Endothelial cell of umbilical vein (primary cell): ENCODE data around the gene SLC47A2. TPM values are rescaled to one million over a fixed set of nuclear protein-coding genes. Genes with fewer than 3 reads are reported as not detected.

Experiments used
- BruUV-seq: library from RNA; stranded (reverse); fragments of 400-500 nt; replicated peaks from 2 replicates; lab custom pipeline; 2021; lab: Mats Ljungman, UMichigan
- CTCF ChIA-PET: fragments of 300-600, 350-600 bp; sonication (Branson Sonifier 250); formaldehyde crosslinking; loops from one replicate; lab custom pipeline; 2021; ENCODE audit warnings: antibody characterized with exemption, inconsistent platforms; lab: Charles Lee
- POLR2A ChIA-PET: fragments of 300-600, 350-600 bp; sonication (Branson Sonifier 250); formaldehyde crosslinking; loops from one replicate; lab custom pipeline; 2021; ENCODE audit warnings: antibody characterized with exemption, inconsistent platforms; lab: Charles Lee
- DNase-seq: peaks from one replicate; pipeline ENCODE4 v3.0.0-alpha.2; 2011; ENCODE audit warnings: low read depth, low spot score
- FAIRE-seq: peaks from 2 replicates; lab custom pipeline; 2011; peaks lifted over from hg19 to GRCh38; lab: Jason Lieb, UNC
- H2AFZ ChIP-seq: 2 replicates; pipeline ENCODE4 v1.6.0; 2012; ENCODE audit warnings: low read depth, low read length, control low read depth, inconsistent platforms
- H3K27ac ChIP-seq: 2 replicates; pipeline ENCODE4 v1.5.1; 2011; ENCODE audit warnings: low read depth, mild to moderate bottlenecking, control low read depth, low read length, moderate library complexity; ENCODE audit not compliant: insufficient read depth
- H3K27me3 ChIP-seq, 2 experiments: 2 replicates each; pipeline versions ENCODE4 v1.6.0 to v1.6.1; 2011; ENCODE audit warnings: low read length in 2 of 2, mixed read lengths in 1 of 2; ENCODE audit not compliant: control insufficient read depth in 2 of 2, insufficient read depth in 2 of 2
- H3K36me3 ChIP-seq, 2 experiments: 2 replicates in 1 of 2; 3 replicates in 1 of 2; pipeline ENCODE4 v1.5.1; 2011; ENCODE audit warnings: low read length in 2 of 2, mild to moderate bottlenecking in 1 of 2, moderate library complexity in 1 of 2; ENCODE audit not compliant: control insufficient read depth in 2 of 2, insufficient read depth in 2 of 2; ENCODE audit errors: extremely low read depth in 1 of 2
- H3K4me1 ChIP-seq: 3 replicates; pipeline ENCODE4 v1.5.1; 2011; ENCODE audit warnings: mild to moderate bottlenecking, low read length; ENCODE audit not compliant: control insufficient read depth, insufficient read depth; ENCODE audit errors: extremely low read depth
- H3K4me2 ChIP-seq: 2 replicates; pipeline ENCODE4 v1.6.1; 2011; ENCODE audit warnings: low read length, control low read depth, mixed read lengths; ENCODE audit not compliant: insufficient read depth
- H3K4me3 ChIP-seq, 3 experiments: fragments of 200-600 bp in 1 of 3; sonication (generic), shearing (Covaris generic) in 1 of 3; replicated peaks in 1 of 3; 2 replicates each; pipeline ENCODE4 v1.5.1; 2011 to 2016; ENCODE audit warnings: control low read depth in 3 of 3, low read length in 3 of 3, mild to moderate bottlenecking in 2 of 3, inconsistent platforms in 1 of 3, low read depth in 1 of 3, moderate library complexity in 1 of 3; ENCODE audit not compliant: insufficient read depth in 1 of 3
- H3K79me2 ChIP-seq: 2 replicates; pipeline ENCODE4 v1.6.0; 2012; ENCODE audit warnings: low read length, inconsistent platforms; ENCODE audit not compliant: control insufficient read depth, insufficient read depth
- H3K9ac ChIP-seq: replicated peaks from 2 replicates; pipeline ENCODE3; 2011; ENCODE audit warnings: low read length, control low read depth; ENCODE audit not compliant: insufficient read depth; ENCODE audit errors: extremely low read depth
- H3K9me1 ChIP-seq: replicated peaks from 3 replicates; pipeline ENCODE4 v1.6.0; 2011; ENCODE audit warnings: mild to moderate bottlenecking, low read length; ENCODE audit not compliant: control insufficient read depth, insufficient read depth; ENCODE audit errors: extremely low read depth
- H3K9me3 ChIP-seq: replicated peaks from 2 replicates; pipeline ENCODE4 v1.5.1; 2012; ENCODE audit warnings: low read length, inconsistent platforms; ENCODE audit not compliant: control insufficient read depth, insufficient read depth
- H4K20me1 ChIP-seq: replicated peaks from 2 replicates; pipeline ENCODE3; 2011; ENCODE audit warnings: mild to moderate bottlenecking, low read length; ENCODE audit not compliant: control insufficient read depth, insufficient read depth; ENCODE audit errors: extremely low read depth
- EZH2 ChIP-seq: IDR thresholded peaks from 2 replicates; pipeline ENCODE4 v1.6.1; 2012; ENCODE audit warnings: borderline replicate concordance, low read depth, mild to moderate bottlenecking, moderate library complexity, low read length, inconsistent platforms; ENCODE audit not compliant: severe bottlenecking
- FOS ChIP-seq: IDR thresholded peaks from 2 replicates; pipeline ENCODE4 v1.6.1; 2011; ENCODE audit warnings: mild to moderate bottlenecking, low read length, moderate library complexity, borderline replicate concordance; ENCODE audit not compliant: insufficient read depth
- GATA2 ChIP-seq: IDR thresholded peaks from 2 replicates; pipeline ENCODE4 v1.7.0; 2011; ENCODE audit warnings: low read depth, mild to moderate bottlenecking, moderate library complexity, mixed read lengths, low read length; ENCODE audit not compliant: insufficient read length, insufficient read depth
- JUN ChIP-seq: IDR thresholded peaks from 2 replicates; pipeline ENCODE4 v1.6.1; 2011; ENCODE audit warnings: borderline replicate concordance, low read depth; ENCODE audit not compliant: insufficient read length, insufficient read depth
- MYC ChIP-seq: IDR thresholded peaks from one replicate; pipeline ENCODE4 v1.6.1; 2011; ENCODE audit warnings: mild to moderate bottlenecking, low read depth, low read length
- POLR2A ChIP-seq: IDR thresholded peaks from 2 replicates; pipeline ENCODE4 v1.6.1; 2012; ENCODE audit warnings: low read depth, mild to moderate bottlenecking, control low read depth, low read length
- POLR2AphosphoS5 ChIP-seq: IDR thresholded peaks from 2 replicates; pipeline ENCODE4 v1.6.1; 2012; ENCODE audit warnings: low read depth, mild to moderate bottlenecking, control low read depth, low read length, moderate library complexity; ENCODE audit not compliant: insufficient read depth
- dilution Hi-C: fragments of 300-500 bp; cut with MboI; formaldehyde crosslinking; loops from one replicate; pipeline ENCODE4 v1.15.0; 2019; ENCODE audit warnings: low sequenced_read_pairs; ENCODE audit not compliant: extremely low pct_ligation_motif_present
- intact Hi-C: fragments of 100-400 bp; cut with micrococcal nuclease; formaldehyde crosslinking; loops from one replicate; pipeline ENCODE4 v1.10.0; 2022
- polyA plus RNA-seq, 4 experiments: library from polyadenylated mRNA; depleted of rRNA in 3 of 4; stranded (reverse) in 3 of 4; unstranded in 1 of 4; fragments of >200 nt; gene quantifications; 2 replicates each; pipeline versions ENCODE4 v1.2.1 to v1.2.3, GENCODE V29; 2011 to 2012; ENCODE audit warnings: missing spikeins in 1 of 4
- total RNA-seq: library from RNA; stranded (reverse); gene quantifications from 2 replicates; pipeline ENCODE4 v1.2.3, GENCODE V29; 2021
- TF ChIP-seq, protein P1 (sequence below): IDR thresholded peaks from 2 replicates; pipeline ENCODE4 v1.6.1; 2011; ENCODE audit not compliant: insufficient read depth, insufficient read length
- TF ChIP-seq, protein P2 (sequence below), 2 donors: IDR thresholded peaks; 1 replicate in 1 of 2; 2 replicates in 1 of 2; pipeline ENCODE4 v1.5.1; 2011; ENCODE audit warnings: low read length in 2 of 2, mild to moderate bottlenecking in 2 of 2, moderate library complexity in 2 of 2, control low read depth in 1 of 2, inconsistent platforms in 1 of 2, low read depth in 1 of 2; ENCODE audit not compliant: insufficient read depth in 1 of 2; ENCODE audit errors: extremely low read depth in 1 of 2

Gene SLC47A2
- total and polyA plus RNA-seq, 2 donors (not counting 3 experiments of a cell fraction or from before 2014, with no cell fraction given): not detected

DNA sequence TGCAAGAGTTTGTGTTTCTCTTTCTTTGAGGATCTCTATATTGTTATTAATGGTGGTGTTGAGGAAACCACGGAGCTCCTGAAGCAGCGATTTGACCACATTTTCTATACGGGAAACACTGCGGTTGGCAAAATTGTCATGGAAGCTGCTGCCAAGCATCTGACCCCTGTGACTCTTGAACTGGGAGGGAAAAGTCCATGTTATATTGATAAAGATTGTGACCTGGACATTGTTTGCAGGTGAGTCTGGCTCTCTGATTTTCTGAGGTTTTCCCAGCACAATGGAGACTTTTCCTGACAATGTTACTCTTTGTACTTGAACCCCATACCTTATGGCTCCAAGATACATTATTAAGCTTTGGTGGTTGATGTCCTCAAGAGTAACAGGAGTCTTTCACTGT lies 60.0 kb downstream of the SLC47A2 start:
- POLR2A ChIA-PET: no interaction called here
- no peak for FAIRE-seq
- TF ChIP-seq GATA2 (no peak), MYC (no peak), FOS (no peak), POLR2A (no peak), POLR2AphosphoS5 (no peak), JUN (no peak), EZH2 (no peak)
- TF ChIP-seq, protein P1, sequence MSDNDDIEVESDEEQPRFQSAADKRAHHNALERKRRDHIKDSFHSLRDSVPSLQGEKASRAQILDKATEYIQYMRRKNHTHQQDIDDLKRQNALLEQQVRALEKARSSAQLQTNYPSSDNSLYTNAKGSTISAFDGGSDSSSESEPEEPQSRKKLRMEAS: no peak
- TF ChIP-seq, protein P2, sequence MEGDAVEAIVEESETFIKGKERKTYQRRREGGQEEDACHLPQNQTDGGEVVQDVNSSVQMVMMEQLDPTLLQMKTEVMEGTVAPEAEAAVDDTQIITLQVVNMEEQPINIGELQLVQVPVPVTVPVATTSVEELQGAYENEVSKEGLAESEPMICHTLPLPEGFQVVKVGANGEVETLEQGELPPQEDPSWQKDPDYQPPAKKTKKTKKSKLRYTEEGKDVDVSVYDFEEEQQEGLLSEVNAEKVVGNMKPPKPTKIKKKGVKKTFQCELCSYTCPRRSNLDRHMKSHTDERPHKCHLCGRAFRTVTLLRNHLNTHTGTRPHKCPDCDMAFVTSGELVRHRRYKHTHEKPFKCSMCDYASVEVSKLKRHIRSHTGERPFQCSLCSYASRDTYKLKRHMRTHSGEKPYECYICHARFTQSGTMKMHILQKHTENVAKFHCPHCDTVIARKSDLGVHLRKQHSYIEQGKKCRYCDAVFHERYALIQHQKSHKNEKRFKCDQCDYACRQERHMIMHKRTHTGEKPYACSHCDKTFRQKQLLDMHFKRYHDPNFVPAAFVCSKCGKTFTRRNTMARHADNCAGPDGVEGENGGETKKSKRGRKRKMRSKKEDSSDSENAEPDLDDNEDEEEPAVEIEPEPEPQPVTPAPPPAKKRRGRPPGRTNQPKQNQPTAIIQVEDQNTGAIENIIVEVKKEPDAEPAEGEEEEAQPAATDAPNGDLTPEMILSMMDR (IDR thresholded peaks at IDR 0.05; ENCODE audit: extremely low read depth in 1 of 2, insufficient read depth in 1 of 2, low read depth in 1 of 2, low read length in 2 of 2): no peak

More for the DNA sequence above, 60.0 kb downstream of the SLC47A2 start:
- H3K4me2 ChIP-seq: no peak overlapping the region
- no peaks in the 10 kb centered on the region for H3K9me1 ChIP-seq
- no TSS peak for BruUV-seq
- H3K36me3 ChIP-seq: peaks cover 0 to 5% of the 10 kb centered on the region in 2 experiments
- H2AFZ ChIP-seq: no peak overlapping the region
- H3K4me1 ChIP-seq: no peaks in the 10 kb centered on the region
- H3K27ac ChIP-seq: no peak overlapping the region
- DNase-seq: no peak
- no peak overlapping the region for H3K4me3 ChIP-seq
- peaks cover 3% of the 10 kb centered on the region for H3K79me2 ChIP-seq
- H4K20me1 ChIP-seq: no peaks in the 10 kb centered on the region
- intact Hi-C loops: no loop called here
- no peaks in the 10 kb centered on the region for H3K27me3 ChIP-seq
- no peaks in the 10 kb centered on the region for H3K9me3 ChIP-seq
- H3K9ac ChIP-seq: no peak overlapping the region
- dilution Hi-C loops: no loop called here
- CTCF ChIA-PET: interaction anchor here (0.7 to 1.5 kb wide), 6 partner anchors 8 to 141 kb away, joined by 3 to 6 read pairs (median 4); no protein-coding TSS in a partner anchor
